ENCODE results near the gene C1orf141.
"Not testable (repeated sequence)": the region's sequence is repeated elsewhere in the genome, so short reads cannot be mapped to it uniquely, and the experiment has no call there.

Gene C1orf141

GRCh38 chr1:67142931-67143330, 8.2 kb upstream of the C1orf141 start:
- H3K27ac ChIP-seq, result no peak overlapping the region
- TF ChIP-seq, protein P1, sequence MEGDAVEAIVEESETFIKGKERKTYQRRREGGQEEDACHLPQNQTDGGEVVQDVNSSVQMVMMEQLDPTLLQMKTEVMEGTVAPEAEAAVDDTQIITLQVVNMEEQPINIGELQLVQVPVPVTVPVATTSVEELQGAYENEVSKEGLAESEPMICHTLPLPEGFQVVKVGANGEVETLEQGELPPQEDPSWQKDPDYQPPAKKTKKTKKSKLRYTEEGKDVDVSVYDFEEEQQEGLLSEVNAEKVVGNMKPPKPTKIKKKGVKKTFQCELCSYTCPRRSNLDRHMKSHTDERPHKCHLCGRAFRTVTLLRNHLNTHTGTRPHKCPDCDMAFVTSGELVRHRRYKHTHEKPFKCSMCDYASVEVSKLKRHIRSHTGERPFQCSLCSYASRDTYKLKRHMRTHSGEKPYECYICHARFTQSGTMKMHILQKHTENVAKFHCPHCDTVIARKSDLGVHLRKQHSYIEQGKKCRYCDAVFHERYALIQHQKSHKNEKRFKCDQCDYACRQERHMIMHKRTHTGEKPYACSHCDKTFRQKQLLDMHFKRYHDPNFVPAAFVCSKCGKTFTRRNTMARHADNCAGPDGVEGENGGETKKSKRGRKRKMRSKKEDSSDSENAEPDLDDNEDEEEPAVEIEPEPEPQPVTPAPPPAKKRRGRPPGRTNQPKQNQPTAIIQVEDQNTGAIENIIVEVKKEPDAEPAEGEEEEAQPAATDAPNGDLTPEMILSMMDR (conservative IDR thresholded peaks at IDR 0.05), result no peak

GRCh38 chr1:67141832-67142231, 7.1 kb upstream of the C1orf141 start:
- H3K27ac ChIP-seq, result not testable (repeated sequence)

DNA sequence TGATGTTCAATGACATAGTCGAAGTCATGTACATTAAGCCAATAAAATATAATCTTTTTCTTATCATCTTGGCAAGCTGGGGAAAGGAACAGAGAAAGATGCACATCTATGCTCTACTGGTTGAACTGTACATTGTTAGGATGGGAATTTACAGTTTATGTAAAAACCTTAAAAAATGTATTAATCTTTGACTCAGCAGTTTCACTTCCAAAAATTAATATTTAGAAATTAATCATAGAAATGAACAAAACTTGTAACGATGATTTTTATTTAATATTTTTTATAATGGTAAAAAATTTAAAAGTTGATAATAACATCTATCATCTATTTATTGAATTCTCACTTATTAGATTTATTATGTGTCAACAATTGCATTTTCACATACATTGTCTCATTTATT, 5.7 kb upstream of the C1orf141 start:
- TF ChIP-seq, protein P1 (conservative IDR thresholded peaks at IDR 0.05), result no peak

GRCh38 chr1:67138813-67139499, 4.2 kb upstream of the C1orf141 start:
- TF ChIP-seq, protein P1 (conservative IDR thresholded peaks at IDR 0.05), result no peak
- peak overlapping the region; percentile 81 for H3K27ac ChIP-seq

More for the DNA sequence above, 5.7 kb upstream of the C1orf141 start:
- peak overlapping the region; percentile 81 for H3K27ac ChIP-seq

DNA sequence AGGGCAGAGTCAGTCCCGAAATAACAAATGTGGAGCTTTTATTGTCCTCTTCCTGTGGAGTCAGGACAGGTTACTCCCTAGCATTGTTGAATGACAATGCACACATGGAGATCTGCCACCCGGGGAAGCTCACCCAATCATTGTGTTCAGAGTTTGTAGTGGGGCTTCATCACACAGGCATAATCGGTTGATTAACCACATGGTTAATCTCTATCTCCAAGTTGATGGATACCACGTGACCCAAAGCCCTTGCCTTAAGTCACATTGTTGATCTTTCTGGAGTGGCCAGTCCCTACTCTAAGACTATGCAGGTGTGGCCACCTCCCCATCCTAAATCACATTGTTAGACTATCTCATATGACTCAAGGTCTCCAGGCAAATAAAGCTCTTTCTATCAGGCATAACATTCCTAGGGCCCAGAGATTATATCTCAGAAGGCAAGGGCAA, 2.6 kb upstream of the C1orf141 start:
- H3K27ac ChIP-seq, result peak overlapping the region; percentile 81; the same call in 1 of the 2 replicates
- TF ChIP-seq, protein P1 (conservative IDR thresholded peaks at IDR 0.05), result no peak

GRCh38 chr1:67135354-67135753, 584 bp upstream of the C1orf141 start:
- no peak overlapping the region for H3K27ac ChIP-seq
- TF ChIP-seq, protein P1 (conservative IDR thresholded peaks at IDR 0.05), result no peak

DNA sequence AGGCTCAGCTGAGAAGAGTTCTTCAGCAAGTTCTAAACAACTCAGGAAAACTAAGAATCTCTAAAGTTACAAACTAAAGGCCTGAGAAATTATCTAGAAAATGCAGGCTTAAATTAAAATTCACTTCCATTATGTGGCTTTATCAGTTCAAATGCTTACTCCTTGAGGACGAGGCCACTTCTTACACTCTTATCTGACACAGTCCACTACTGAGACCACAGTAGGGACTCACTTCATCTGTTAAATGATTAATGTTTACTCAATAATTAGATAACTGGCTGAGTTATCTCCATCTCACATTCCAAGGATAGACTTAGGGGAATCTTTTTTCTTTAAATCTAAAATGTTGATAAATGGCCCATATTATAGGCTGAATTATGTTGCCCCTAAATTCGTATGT, 1.6 kb downstream of the C1orf141 start:
- no peak overlapping the region for H3K27ac ChIP-seq
- TF ChIP-seq, protein P1 (conservative IDR thresholded peaks at IDR 0.05), result no peak

DNA sequence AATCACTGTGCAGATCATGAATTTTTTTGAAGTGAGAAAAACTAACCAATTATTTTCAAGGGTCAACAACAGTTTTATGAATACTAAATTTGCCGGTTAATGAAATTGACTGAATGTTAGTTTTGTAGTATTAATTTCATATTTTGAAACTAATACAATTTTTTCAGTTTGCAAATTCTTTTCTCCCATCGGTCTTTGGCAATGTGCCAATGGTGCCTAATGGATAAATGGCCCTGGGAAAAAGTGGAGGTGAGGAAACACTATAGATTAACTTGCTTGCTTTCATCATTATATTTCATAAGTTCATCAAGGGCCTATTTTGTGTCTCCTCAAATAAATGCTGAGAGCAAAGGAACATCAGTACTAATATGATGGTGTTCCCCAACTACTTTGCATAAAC, 4.1 kb downstream of the C1orf141 start:
- H3K27ac ChIP-seq, result no peak overlapping the region
- TF ChIP-seq, protein P1 (conservative IDR thresholded peaks at IDR 0.05), result no peak

Measured in VCaP (cell line).